ENCODE results near the gene POLR3B. TPM values are rescaled to one million over a fixed set of nuclear protein-coding genes. Genes with fewer than 3 reads are reported as not detected.
A peak's percentile ranks its signal among the peaks of the same experiment; 100 is the strongest.
"Not testable (repeated sequence)": the region's sequence is repeated elsewhere in the genome, so short reads cannot be mapped to it uniquely, and the experiment has no call there.

The POLR3B gene
- total and polyA plus RNA-seq, 2 donors (not counting 1 experiment from before 2014, with no cell fraction given), result 9.9 to 13.6 TPM

GRCh38 chr12:106378788-106379187 lies 21.2 kb downstream of the POLR3B start:
- H3K9me3 ChIP-seq (ENCODE audit: control insufficient read depth, insufficient read depth, low read depth, low read length), result no peaks in the 10 kb centered on the region
- TF ChIP-seq, protein P1, sequence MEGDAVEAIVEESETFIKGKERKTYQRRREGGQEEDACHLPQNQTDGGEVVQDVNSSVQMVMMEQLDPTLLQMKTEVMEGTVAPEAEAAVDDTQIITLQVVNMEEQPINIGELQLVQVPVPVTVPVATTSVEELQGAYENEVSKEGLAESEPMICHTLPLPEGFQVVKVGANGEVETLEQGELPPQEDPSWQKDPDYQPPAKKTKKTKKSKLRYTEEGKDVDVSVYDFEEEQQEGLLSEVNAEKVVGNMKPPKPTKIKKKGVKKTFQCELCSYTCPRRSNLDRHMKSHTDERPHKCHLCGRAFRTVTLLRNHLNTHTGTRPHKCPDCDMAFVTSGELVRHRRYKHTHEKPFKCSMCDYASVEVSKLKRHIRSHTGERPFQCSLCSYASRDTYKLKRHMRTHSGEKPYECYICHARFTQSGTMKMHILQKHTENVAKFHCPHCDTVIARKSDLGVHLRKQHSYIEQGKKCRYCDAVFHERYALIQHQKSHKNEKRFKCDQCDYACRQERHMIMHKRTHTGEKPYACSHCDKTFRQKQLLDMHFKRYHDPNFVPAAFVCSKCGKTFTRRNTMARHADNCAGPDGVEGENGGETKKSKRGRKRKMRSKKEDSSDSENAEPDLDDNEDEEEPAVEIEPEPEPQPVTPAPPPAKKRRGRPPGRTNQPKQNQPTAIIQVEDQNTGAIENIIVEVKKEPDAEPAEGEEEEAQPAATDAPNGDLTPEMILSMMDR (conservative IDR thresholded peaks at IDR 0.05 in 1 of 2, IDR thresholded peaks at IDR 0.05 in 1 of 2; ENCODE audit: low read depth in 1 of 2, low read length in 2 of 2), result no peak
- no peak for TF ChIP-seq EZH2 (IDR thresholded peaks at IDR 0.05; ENCODE audit: low read length, missing control alignments)
- no peaks in the 10 kb centered on the region for H3K27me3 ChIP-seq (ENCODE audit: control insufficient read depth, insufficient read depth, low read length)
- peaks cover 5% of the 10 kb centered on the region for H3K36me3 ChIP-seq (ENCODE audit: control insufficient read depth, insufficient read depth, low read length)
- no peak overlapping the region for H3K4me3 ChIP-seq (replicated peaks in 1 of 4; ENCODE audit: control extremely low read depth in 1 of 4, insufficient read depth in 1 of 4, low read depth in 3 of 4, low read length in 4 of 4)
- H3K79me2 ChIP-seq (ENCODE audit: control insufficient read depth, insufficient read depth, low read length), result no peaks in the 10 kb centered on the region
- no peaks in the 10 kb centered on the region for H4K20me1 ChIP-seq (ENCODE audit: control insufficient read depth, extremely low read depth, insufficient read depth, low read length)
- H3K4me1 ChIP-seq (ENCODE audit: control insufficient read depth, extremely low read depth, insufficient read depth, low read length), result no peaks in the 10 kb centered on the region
- no peak for DNase-seq (ENCODE audit: low read depth in 2 of 2)
- H3K27ac ChIP-seq (ENCODE audit: insufficient read depth, low read length), result no peak overlapping the region
- no peak overlapping the region for H3K4me2 ChIP-seq (ENCODE audit: extremely low read depth, insufficient read depth, low read length)
- H2AFZ ChIP-seq (ENCODE audit: low read length), result no peak overlapping the region
- H3K9ac ChIP-seq (ENCODE audit: insufficient read depth, low read length), result no peak overlapping the region

DNA sequence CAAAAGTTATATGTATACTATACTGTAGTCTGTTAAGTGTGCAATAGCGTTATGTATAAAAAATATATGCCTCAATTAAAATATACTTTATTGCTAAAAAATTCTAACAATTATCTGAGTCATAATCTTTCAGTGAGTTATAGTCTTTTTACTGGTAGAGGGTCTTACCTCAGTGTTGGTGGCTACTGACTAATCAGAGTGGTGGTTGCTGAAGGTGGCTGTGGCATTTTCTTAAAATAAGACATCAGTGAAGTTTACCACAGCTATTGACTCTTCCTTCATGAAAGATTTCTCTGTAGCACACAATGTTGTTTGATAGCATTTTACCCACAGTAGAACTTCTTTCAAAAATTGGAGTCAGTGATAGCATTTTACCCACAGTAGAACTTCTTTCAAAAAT lies 23.4 kb downstream of the POLR3B start:
- Histone ChIP-seq H3K79me2 (ENCODE audit: control insufficient read depth, insufficient read depth, low read length) (no peaks in the 10 kb centered on the region), H3K4me3 (replicated peaks in 1 of 4; ENCODE audit: control extremely low read depth in 1 of 4, insufficient read depth in 1 of 4, low read depth in 3 of 4, low read length in 4 of 4) (no peak overlapping the region), H2AFZ (ENCODE audit: low read length) (no peak overlapping the region), H3K4me2 (ENCODE audit: extremely low read depth, insufficient read depth, low read length) (no peak overlapping the region), H3K27me3 (ENCODE audit: control insufficient read depth, insufficient read depth, low read length) (no peaks in the 10 kb centered on the region), H3K27ac (ENCODE audit: insufficient read depth, low read length) (no peak overlapping the region), H3K9ac (ENCODE audit: insufficient read depth, low read length) (no peak overlapping the region), H4K20me1 (ENCODE audit: control insufficient read depth, extremely low read depth, insufficient read depth, low read length) (no peaks in the 10 kb centered on the region), H3K36me3 (ENCODE audit: control insufficient read depth, insufficient read depth, low read length) (peaks cover 5% of the 10 kb centered on the region), H3K4me1 (ENCODE audit: control insufficient read depth, extremely low read depth, insufficient read depth, low read length) (no peaks in the 10 kb centered on the region), H3K9me3 (ENCODE audit: control insufficient read depth, insufficient read depth, low read depth, low read length) (no peaks in the 10 kb centered on the region)
- peak in 1 of 2 donors; percentile 34 for DNase-seq (ENCODE audit: low read depth in 2 of 2)
- TF ChIP-seq, protein P1 (conservative IDR thresholded peaks at IDR 0.05 in 1 of 2, IDR thresholded peaks at IDR 0.05 in 1 of 2; ENCODE audit: low read depth in 1 of 2, low read length in 2 of 2), result no peak
- no peak for TF ChIP-seq EZH2 (IDR thresholded peaks at IDR 0.05; ENCODE audit: low read length, missing control alignments)

DNA sequence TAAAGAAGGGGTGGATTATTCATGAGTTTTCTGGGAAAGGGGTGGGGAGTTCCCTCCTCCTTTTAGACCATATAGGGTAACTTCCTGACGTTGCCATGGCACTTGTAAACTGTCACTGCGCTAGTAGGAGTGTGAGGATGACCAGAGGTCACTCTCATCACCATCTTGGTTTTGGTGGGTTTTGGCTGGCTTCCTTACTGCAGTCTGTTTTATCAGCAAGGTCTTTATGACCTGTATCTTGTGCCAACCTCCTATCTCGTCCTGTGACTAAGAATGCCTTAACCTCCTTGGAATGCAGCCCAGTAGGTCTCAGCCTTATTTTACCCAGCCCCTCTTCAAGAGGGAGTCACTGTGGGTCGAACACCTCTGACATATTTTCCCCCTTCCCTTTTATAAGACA lies 24.3 kb downstream of the POLR3B start:
- not testable (repeated sequence) for DNase-seq (ENCODE audit: low read depth in 2 of 2); H3K36me3 ChIP-seq (ENCODE audit: control insufficient read depth, insufficient read depth, low read length); H3K27ac ChIP-seq (ENCODE audit: insufficient read depth, low read length)

More for the DNA sequence above, 24.3 kb downstream of the POLR3B start:
- H3K27me3 ChIP-seq (ENCODE audit: control insufficient read depth, insufficient read depth, low read length); H3K9ac ChIP-seq (ENCODE audit: insufficient read depth, low read length); H3K4me1 ChIP-seq (ENCODE audit: control insufficient read depth, extremely low read depth, insufficient read depth, low read length); H2AFZ ChIP-seq (ENCODE audit: low read length); H3K9me3 ChIP-seq (ENCODE audit: control insufficient read depth, insufficient read depth, low read depth, low read length); H4K20me1 ChIP-seq (ENCODE audit: control insufficient read depth, extremely low read depth, insufficient read depth, low read length); H3K4me2 ChIP-seq (ENCODE audit: extremely low read depth, insufficient read depth, low read length); H3K4me3 ChIP-seq (replicated peaks in 1 of 4; ENCODE audit: control extremely low read depth in 1 of 4, insufficient read depth in 1 of 4, low read depth in 3 of 4, low read length in 4 of 4); H3K79me2 ChIP-seq (ENCODE audit: control insufficient read depth, insufficient read depth, low read length): not testable (repeated sequence)
